H9 (cell line): Measurements from ENCODE around the gene HERC6. TPM values are rescaled to one million over a fixed set of nuclear protein-coding genes. Genes with fewer than 3 reads are reported as not detected.
"Not testable (repeated sequence)": the region's sequence is repeated elsewhere in the genome, so short reads cannot be mapped to it uniquely, and the experiment has no call there.

ENCODE experiments used
- DNase-seq: peaks from one replicate; pipeline ENCODE4 v3.0.0-alpha.2; 2017
- H2AFZ ChIP-seq: one replicate; pipeline ENCODE4 v1.6.1; 2013; ENCODE audit warnings: mild to moderate bottlenecking, low read length, control low read depth, moderate library complexity
- H2AK5ac ChIP-seq: 2 replicates; pipeline ENCODE4 v1.6.1; 2013; ENCODE audit warnings: low read length, control low read depth, mixed read lengths; ENCODE audit not compliant: insufficient read length
- H2BK120ac ChIP-seq: one replicate; pipeline ENCODE4 v1.6.1; 2013; ENCODE audit warnings: low read depth, mild to moderate bottlenecking, low read length, control low read depth, inconsistent platforms; ENCODE audit not compliant: poor library complexity, severe bottlenecking
- H2BK12ac ChIP-seq: 2 replicates; pipeline ENCODE4 v1.6.1; 2013; ENCODE audit warnings: low read length, control low read depth, mixed read lengths, low read depth; ENCODE audit not compliant: insufficient read length
- H2BK15ac ChIP-seq: 2 replicates; pipeline ENCODE4 v1.6.1; 2013; ENCODE audit warnings: low read depth, low read length, control low read depth
- H2BK20ac ChIP-seq: one replicate; pipeline ENCODE4 v1.6.1; 2013; ENCODE audit warnings: low read depth, mild to moderate bottlenecking, low read length, control low read depth, inconsistent platforms; ENCODE audit not compliant: poor library complexity, severe bottlenecking
- H2BK5ac ChIP-seq: 2 replicates; pipeline ENCODE4 v1.6.1; 2013; ENCODE audit warnings: low read length, control low read depth, mixed read lengths; ENCODE audit not compliant: insufficient read length
- H3K14ac ChIP-seq: 2 replicates; pipeline ENCODE4 v1.6.1; 2013; ENCODE audit warnings: low read length, control low read depth; ENCODE audit not compliant: insufficient read depth
- H3K18ac ChIP-seq: 2 replicates; pipeline ENCODE4 v1.6.1; 2013; ENCODE audit warnings: low read depth, mild to moderate bottlenecking, mixed read lengths, low read length, control low read depth; ENCODE audit not compliant: insufficient read length
- H3K23ac ChIP-seq: 2 replicates; pipeline ENCODE4 v1.6.1; 2013; ENCODE audit warnings: low read length, control low read depth, mixed read lengths, low read depth; ENCODE audit not compliant: insufficient read length
- H3K23me2 ChIP-seq: 2 replicates; pipeline ENCODE4 v1.6.1; 2013; ENCODE audit warnings: low read depth, mild to moderate bottlenecking, mixed read lengths, low read length, control low read depth; ENCODE audit not compliant: insufficient read length, poor library complexity, severe bottlenecking
- H3K27ac ChIP-seq: 2 replicates; pipeline ENCODE4 v1.5.1; 2013; ENCODE audit warnings: low read length, control low read depth, mixed read lengths, low read depth; ENCODE audit not compliant: insufficient read length
- H3K27me3 ChIP-seq: 2 replicates; pipeline ENCODE4 v1.6.1; 2013; ENCODE audit warnings: low read length, control low read depth, inconsistent platforms; ENCODE audit not compliant: insufficient read depth
- H3K4ac ChIP-seq: 2 replicates; pipeline ENCODE4 v1.6.1; 2013; ENCODE audit warnings: low read depth, mild to moderate bottlenecking, control low read depth, inconsistent platforms, low read length, moderate library complexity
- H3K4me1 ChIP-seq: 2 replicates; pipeline ENCODE4 v1.6.1; 2013; ENCODE audit warnings: low read length, control low read depth, inconsistent platforms; ENCODE audit not compliant: insufficient read depth
- H3K4me2 ChIP-seq: 2 replicates; pipeline ENCODE4 v1.6.1; 2013; ENCODE audit warnings: low read length, control low read depth, mixed read lengths; ENCODE audit not compliant: insufficient read length, insufficient read depth
- H3K56ac ChIP-seq: 2 replicates; pipeline ENCODE4 v1.6.1; 2013; ENCODE audit warnings: low read depth, mild to moderate bottlenecking, mixed read lengths, low read length, control low read depth; ENCODE audit not compliant: insufficient read length
- H3K79me1 ChIP-seq: 2 replicates; pipeline ENCODE4 v1.6.1; 2013; ENCODE audit warnings: low read depth, mild to moderate bottlenecking, moderate library complexity, low read length, control low read depth, inconsistent platforms; ENCODE audit not compliant: insufficient read depth, poor library complexity, severe bottlenecking
- H3K79me2 ChIP-seq: 2 replicates; pipeline ENCODE4 v1.6.1; 2013; ENCODE audit warnings: low read length, control low read depth, inconsistent platforms; ENCODE audit not compliant: insufficient read depth
- H3K9ac ChIP-seq: 2 replicates; pipeline ENCODE4 v1.6.1; 2013; ENCODE audit warnings: low read length, control low read depth, mixed read lengths; ENCODE audit not compliant: insufficient read length; ENCODE audit errors: extremely low read depth
- H3K9me3 ChIP-seq: one replicate; pipeline ENCODE4 v1.6.1; 2013; ENCODE audit warnings: low read depth, low read length, inconsistent platforms; ENCODE audit not compliant: control insufficient read depth
- H3T11ph ChIP-seq: one replicate; pipeline ENCODE4 v1.6.1; 2013; ENCODE audit warnings: mild to moderate bottlenecking, low read length, control low read depth, inconsistent platforms
- H4K20me1 ChIP-seq: one replicate; pipeline ENCODE4 v1.6.1; 2013; ENCODE audit not compliant: control insufficient read depth, insufficient read length, insufficient read depth
- H4K5ac ChIP-seq: 2 replicates; pipeline ENCODE4 v1.6.1; 2013; ENCODE audit warnings: low read depth, mild to moderate bottlenecking, mixed read lengths, low read length, control low read depth; ENCODE audit not compliant: insufficient read length
- H4K8ac ChIP-seq: replicated peaks from 2 replicates; pipeline ENCODE4 v1.6.1; 2013; ENCODE audit warnings: low read length, control low read depth, mixed read lengths, low read depth; ENCODE audit not compliant: insufficient read length
- H4K91ac ChIP-seq: 2 replicates; pipeline ENCODE4 v1.6.1; 2013; ENCODE audit warnings: low read depth, mild to moderate bottlenecking, moderate library complexity, mixed read lengths, low read length, control low read depth; ENCODE audit not compliant: insufficient read length
- H3K27ac Mint-ChIP-seq, 3 experiments: 2 replicates in 2 of 3; 3 replicates in 1 of 3; pipeline ENCODE4 v1.8.0; 2020 to 2021; ENCODE audit warnings: mixed read lengths in 3 of 3, mild to moderate bottlenecking in 1 of 3, moderate library complexity in 1 of 3
- H3K27me3 Mint-ChIP-seq: 2 replicates; pipeline ENCODE4 v1.8.0; 2021; ENCODE audit warnings: low read depth, mild to moderate bottlenecking, moderate library complexity, mixed read lengths
- H3K36me3 Mint-ChIP-seq, 3 experiments: 2 replicates in 2 of 3; 3 replicates in 1 of 3; pipeline ENCODE4 v1.8.0; 2020 to 2021; ENCODE audit warnings: low read depth in 3 of 3, mixed read lengths in 3 of 3; ENCODE audit not compliant: insufficient read depth in 1 of 3
- H3K4me1 Mint-ChIP-seq, 2 experiments: 2 replicates each; pipeline ENCODE4 v1.8.0; 2020; ENCODE audit warnings: mixed read lengths in 2 of 2
- H3K4me3 Mint-ChIP-seq, 2 experiments: 2 replicates in 1 of 2; 3 replicates in 1 of 2; pipeline ENCODE4 v1.8.0; 2020 to 2021; ENCODE audit warnings: mild to moderate bottlenecking in 2 of 2, mixed read lengths in 2 of 2, moderate library complexity in 1 of 2
- H3K9me3 Mint-ChIP-seq, 2 experiments: 2 replicates in 1 of 2; 3 replicates in 1 of 2; pipeline ENCODE4 v1.8.0; 2020; ENCODE audit warnings: mild to moderate bottlenecking in 2 of 2, mixed read lengths in 2 of 2, moderate library complexity in 1 of 2
- WGBS: extraction: QIAGEN DNeasy Blood & Tissue Kit; methylation state at CpG from one replicate; pipeline ENCODE4 v1.1.7; 2013; ENCODE audit warnings: missing lambda C conversion rate, low lambda C conversion rate, mixed read lengths; ENCODE audit not compliant: insufficient read length; ENCODE audit errors: extremely low coverage; 5-methylcytosine and 5-hydroxymethylcytosine counted together
- total RNA-seq: library from RNA; stranded (reverse); gene quantifications from 2 replicates; pipeline ENCODE4 v1.2.1, GENCODE V29; 2021
- TF ChIP-seq, protein P1 (sequence below): fragments of 200-600 bp; sonication (generic); conservative IDR thresholded peaks from 3 replicates; pipeline ENCODE4 v1.8.0; 2021; ENCODE audit warnings: antibody characterized with exemption, mild to moderate bottlenecking

Gene HERC6
- total RNA-seq, 1 experiment from 2014 or later, result 8.2 TPM

DNA sequence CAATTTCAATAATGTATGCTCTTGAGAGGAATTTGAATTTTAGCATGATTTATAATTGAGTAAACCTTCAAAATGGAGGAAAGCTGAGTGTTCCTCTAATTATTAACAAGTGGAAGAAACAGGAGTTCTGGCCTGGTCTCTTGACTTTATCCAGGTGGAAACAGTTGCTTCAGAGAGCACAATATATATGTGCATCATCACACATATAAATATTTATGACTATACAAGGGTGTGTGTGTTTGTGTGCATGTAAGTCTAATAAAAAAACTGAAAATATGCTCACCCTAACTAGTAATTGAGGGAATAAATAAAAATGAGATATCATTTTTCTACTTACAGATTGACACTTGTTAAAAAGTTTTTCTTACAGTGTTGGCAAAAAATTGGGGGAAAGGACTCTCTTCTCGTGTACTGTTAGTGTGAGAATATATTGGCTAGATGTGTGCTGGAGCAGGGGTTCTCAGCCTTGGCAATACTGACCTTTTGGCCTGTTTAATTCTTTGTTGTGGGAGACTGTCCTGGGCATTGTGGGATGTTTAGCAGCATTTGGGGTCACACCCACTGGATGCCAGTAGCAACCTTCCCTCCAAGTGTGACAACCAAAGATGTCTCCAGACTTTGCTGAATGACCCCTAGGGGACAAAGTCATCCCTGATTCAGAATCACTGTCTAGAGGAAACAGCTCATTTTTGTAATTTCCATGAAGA, 57.5 kb downstream of the HERC6 start:
- no peaks in the 10 kb centered on the region for H4K20me1 ChIP-seq
- H4K8ac ChIP-seq, result no peak overlapping the region
- no peak overlapping the region for H3K9ac ChIP-seq
- H3K79me2 ChIP-seq, result no peaks in the 10 kb centered on the region
- H3K14ac ChIP-seq, result no peak overlapping the region
- H3K23ac ChIP-seq, result no peak overlapping the region
- H3K27ac ChIP-seq, result no peak overlapping the region
- no CpG with 5 or more reads among the region's 1 CpG for WGBS
- H3T11ph ChIP-seq, result no peak overlapping the region
- no peaks in the 10 kb centered on the region for H3K23me2 ChIP-seq
- no peaks in the 10 kb centered on the region for H3K27me3 Mint-ChIP-seq
- no peak overlapping the region for H3K56ac ChIP-seq
- no peak overlapping the region for H3K4ac ChIP-seq
- no peak overlapping the region for H2BK20ac ChIP-seq
- no peak overlapping the region for H2BK15ac ChIP-seq
- TF ChIP-seq, protein P1, sequence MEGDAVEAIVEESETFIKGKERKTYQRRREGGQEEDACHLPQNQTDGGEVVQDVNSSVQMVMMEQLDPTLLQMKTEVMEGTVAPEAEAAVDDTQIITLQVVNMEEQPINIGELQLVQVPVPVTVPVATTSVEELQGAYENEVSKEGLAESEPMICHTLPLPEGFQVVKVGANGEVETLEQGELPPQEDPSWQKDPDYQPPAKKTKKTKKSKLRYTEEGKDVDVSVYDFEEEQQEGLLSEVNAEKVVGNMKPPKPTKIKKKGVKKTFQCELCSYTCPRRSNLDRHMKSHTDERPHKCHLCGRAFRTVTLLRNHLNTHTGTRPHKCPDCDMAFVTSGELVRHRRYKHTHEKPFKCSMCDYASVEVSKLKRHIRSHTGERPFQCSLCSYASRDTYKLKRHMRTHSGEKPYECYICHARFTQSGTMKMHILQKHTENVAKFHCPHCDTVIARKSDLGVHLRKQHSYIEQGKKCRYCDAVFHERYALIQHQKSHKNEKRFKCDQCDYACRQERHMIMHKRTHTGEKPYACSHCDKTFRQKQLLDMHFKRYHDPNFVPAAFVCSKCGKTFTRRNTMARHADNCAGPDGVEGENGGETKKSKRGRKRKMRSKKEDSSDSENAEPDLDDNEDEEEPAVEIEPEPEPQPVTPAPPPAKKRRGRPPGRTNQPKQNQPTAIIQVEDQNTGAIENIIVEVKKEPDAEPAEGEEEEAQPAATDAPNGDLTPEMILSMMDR, result no peak
- H2BK5ac ChIP-seq, result no peak overlapping the region
- no peak overlapping the region for H2BK12ac ChIP-seq
- no peaks in the 10 kb centered on the region for H3K79me1 ChIP-seq
- no peak overlapping the region for H2AFZ ChIP-seq
- H3K27ac Mint-ChIP-seq, result no peak overlapping the region
- DNase-seq, result no peak
- no peaks in the 10 kb centered on the region for H3K9me3 ChIP-seq
- H3K27me3 ChIP-seq, result no peaks in the 10 kb centered on the region
- H3K9me3 Mint-ChIP-seq, result peaks cover 6 to 7% of the 10 kb centered on the region in 2 experiments; a peak in 3 of 5 replicates
- H3K36me3 Mint-ChIP-seq, result peaks cover 0 to 19% (median 8%) of the 10 kb centered on the region in 3 experiments; a peak in 5 of 7 replicates
- H3K4me3 Mint-ChIP-seq, result no peak overlapping the region
- no peak overlapping the region for H4K91ac ChIP-seq
- H3K18ac ChIP-seq, result no peak overlapping the region
- H4K5ac ChIP-seq, result no peak overlapping the region
- H3K4me1 Mint-ChIP-seq, result peaks cover 14 to 20% of the 10 kb centered on the region in 2 experiments
- H3K4me1 ChIP-seq, result no peaks in the 10 kb centered on the region
- H3K4me2 ChIP-seq, result no peak overlapping the region
- H2AK5ac ChIP-seq, result no peak overlapping the region
- H2BK120ac ChIP-seq, result no peak overlapping the region

DNA sequence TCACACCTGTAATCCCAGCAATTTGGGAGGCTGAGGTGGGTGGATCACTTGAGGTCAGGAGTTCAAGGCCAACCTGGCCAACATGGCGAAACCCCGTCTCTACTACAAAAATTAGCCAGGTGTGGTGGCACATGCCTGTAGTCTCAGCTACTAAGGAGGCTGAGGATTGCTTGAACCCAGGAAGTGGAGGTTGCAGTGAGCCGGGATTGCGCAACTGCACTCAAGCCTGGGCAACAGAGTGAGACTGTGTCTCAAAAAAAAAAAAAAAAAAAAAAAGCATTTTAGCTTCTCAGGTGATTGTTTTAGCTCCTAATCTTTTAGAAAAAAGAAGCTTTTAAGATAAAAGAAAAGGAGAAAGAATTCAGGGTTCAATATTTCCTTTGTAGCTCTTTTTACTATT, 59.2 kb downstream of the HERC6 start:
- H4K5ac ChIP-seq, H4K8ac ChIP-seq, DNase-seq, H2BK12ac ChIP-seq, H3K4me1 ChIP-seq, H3K9me3 ChIP-seq, H3K79me2 ChIP-seq, H3T11ph ChIP-seq, H2BK15ac ChIP-seq, H3K4ac ChIP-seq, H2BK120ac ChIP-seq, H3K14ac ChIP-seq, H3K27ac Mint-ChIP-seq, H4K20me1 ChIP-seq, H3K79me1 ChIP-seq, H3K4me2 ChIP-seq, H4K91ac ChIP-seq, H3K27ac ChIP-seq, H3K18ac ChIP-seq, H2BK5ac ChIP-seq, H2BK20ac ChIP-seq, H3K23me2 ChIP-seq, H2AFZ ChIP-seq, H3K4me3 Mint-ChIP-seq, H3K9ac ChIP-seq, H3K56ac ChIP-seq, H3K27me3 Mint-ChIP-seq, H3K27me3 ChIP-seq, H3K23ac ChIP-seq, H2AK5ac ChIP-seq: not testable (repeated sequence)
- peaks cover 6 to 27% (median 16%) of the 10 kb centered on the region in 3 experiments for H3K36me3 Mint-ChIP-seq
- peaks cover 7 to 12% of the 10 kb centered on the region in 2 experiments; a peak in 4 of 5 replicates for H3K9me3 Mint-ChIP-seq
- H3K4me1 Mint-ChIP-seq, result peaks cover 14 to 20% of the 10 kb centered on the region in 2 experiments
- no CpG with 5 or more reads among the region's 4 CpGs for WGBS
